AG09309 (cell line): ENCODE results near the gene SEMA4B.

Experiments used
- DNase-seq: peaks from one replicate; pipeline ENCODE4 v3.0.0-alpha.2; 2010; ENCODE audit warnings: low read depth
- H3K4me3 ChIP-seq: 2 replicates; pipeline ENCODE4 v1.5.1; 2011; ENCODE audit warnings: mild to moderate bottlenecking, low read depth, low read length, moderate library complexity; ENCODE audit not compliant: control insufficient read depth
- CTCF ChIP-seq: IDR thresholded peaks from 2 replicates; pipeline ENCODE4 v1.5.1; 2011; ENCODE audit warnings: mild to moderate bottlenecking, low read depth, low read length, inconsistent platforms; ENCODE audit not compliant: insufficient read depth, control insufficient read depth; ENCODE audit errors: missing control alignments

SEMA4B gene

DNA sequence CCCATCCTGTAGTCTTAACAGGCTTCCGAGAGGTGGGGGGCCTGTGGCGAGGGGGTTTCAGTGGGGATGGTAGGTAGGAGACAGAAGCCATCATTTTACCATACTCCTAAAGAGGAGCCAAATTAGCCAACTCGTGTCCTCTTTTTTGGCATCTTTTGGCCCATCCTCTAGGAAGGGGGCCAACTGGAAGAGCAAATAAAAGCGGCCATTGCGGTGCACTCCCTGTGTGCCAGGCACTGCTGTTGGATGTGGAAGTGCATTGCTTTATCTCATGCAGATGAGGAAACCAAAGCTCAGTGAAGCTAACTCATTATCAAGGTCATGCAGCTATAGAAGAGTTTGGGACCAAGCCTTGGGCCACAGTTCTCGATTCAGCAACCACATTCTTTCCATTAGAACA lies 6.1 kb downstream of the SEMA4B start:
- no peak for TF ChIP-seq CTCF
- no peak for DNase-seq
- no peak overlapping the region for H3K4me3 ChIP-seq

GRCh38 chr15:90208356-90208755 lies 7.2 kb downstream of the SEMA4B start:
- no peak for DNase-seq
- no peak for TF ChIP-seq CTCF
- no peak overlapping the region for H3K4me3 ChIP-seq

DNA sequence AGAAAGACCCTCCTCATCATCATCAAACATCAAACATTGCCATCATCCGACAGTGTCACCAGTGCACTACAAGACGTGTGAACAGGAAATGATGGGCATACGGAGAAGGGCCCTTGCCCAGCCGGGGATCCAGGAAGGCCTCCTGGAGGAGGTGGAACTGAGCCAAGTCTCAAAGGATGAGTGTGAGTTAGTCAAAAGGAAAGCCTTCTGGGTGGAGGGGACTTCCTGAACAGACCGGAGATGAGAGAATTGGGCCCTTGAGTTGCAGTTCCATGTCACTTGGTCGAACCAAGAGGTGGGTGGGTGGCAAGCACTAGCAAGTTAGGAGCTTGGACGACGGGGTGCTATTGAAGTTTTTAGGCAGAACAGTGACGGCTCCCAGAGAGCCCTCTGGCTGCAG lies 8.5 kb downstream of the SEMA4B start:
- no peak for DNase-seq

DNA sequence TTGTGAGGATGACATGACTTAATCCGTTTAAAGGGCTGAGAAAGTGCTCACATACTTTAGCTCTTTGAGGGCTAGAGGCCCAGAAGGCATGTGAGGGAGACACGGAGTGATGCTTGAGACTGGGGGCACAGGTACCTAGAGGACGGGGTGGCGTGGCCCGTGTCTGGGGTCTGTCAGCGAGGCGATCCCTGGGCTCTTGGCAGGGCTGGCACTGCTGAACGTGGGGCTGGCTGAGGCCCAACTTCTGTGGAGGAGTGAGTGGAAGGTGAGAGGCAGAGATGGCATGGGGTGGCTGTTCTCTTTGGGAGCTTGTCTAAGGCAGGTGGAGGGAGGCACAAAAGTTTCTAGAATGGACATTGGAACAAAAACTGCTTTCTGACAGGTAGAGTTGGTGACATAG lies 9.5 kb downstream of the SEMA4B start:
- DNase-seq = no peak
- H3K4me3 ChIP-seq = no peak overlapping the region
- no peak for TF ChIP-seq CTCF

More for the DNA sequence above, 8.5 kb downstream of the SEMA4B start:
- H3K4me3 ChIP-seq = no peak overlapping the region
- TF ChIP-seq CTCF = no peak

- DNase-seq = no peak
- no peak overlapping the region for H3K4me3 ChIP-seq
- no peak for TF ChIP-seq CTCF
These were observed 9.9 kb downstream of the SEMA4B start for GRCh38 chr15:90211009-90211408.

- H3K4me3 ChIP-seq = no peak overlapping the region
- DNase-seq = no peak
- TF ChIP-seq CTCF = no peak
These were observed 10.5 kb downstream of the SEMA4B start for GRCh38 chr15:90211440-90212143.
